GM19452 (cell line): ENCODE results near the gene IP6K2.
"Not testable (repeated sequence)": the region's sequence is repeated elsewhere in the genome, so short reads cannot be mapped to it uniquely, and the experiment has no call there.

Source experiments
- ATAC-seq: cut with Tn5 transposase; IDR thresholded peaks from one replicate; pipeline ENCODE4 v1.9.1; 2021; ENCODE audit not compliant: unreplicated experiment

Gene IP6K2

GRCh38 chr3:48733752-48734518, 16.9 kb upstream of the IP6K2 start:
- not testable (repeated sequence) for ATAC-seq

- no peak for ATAC-seq
Observed at GRCh38 chr3:48727511-48727910, 10.5 kb upstream of the IP6K2 start.

GRCh38 chr3:48725185-48725855, 8.3 kb upstream of the IP6K2 start:
- ATAC-seq: not testable (repeated sequence)

- ATAC-seq: no peak
Observed at GRCh38 chr3:48723725-48724124, 6.7 kb upstream of the IP6K2 start.

GRCh38 chr3:48723293-48723692, 6.3 kb upstream of the IP6K2 start:
- not testable (repeated sequence) for ATAC-seq

- no peak for ATAC-seq
Observed at GRCh38 chr3:48716508-48716981, 476 bp downstream of the IP6K2 start.

GRCh38 chr3:48715174-48715800, 1.7 kb downstream of the IP6K2 start:
- no peak for ATAC-seq

- no peak for ATAC-seq
Observed at GRCh38 chr3:48711727-48712126, 5.3 kb downstream of the IP6K2 start.

GRCh38 chr3:48709051-48709461, 8.0 kb downstream of the IP6K2 start:
- no peak for ATAC-seq

GRCh38 chr3:48708481-48708889, 8.5 kb downstream of the IP6K2 start:
- ATAC-seq: no peak

GRCh38 chr3:48707157-48707556, 9.9 kb downstream of the IP6K2 start:
- no peak for ATAC-seq

- ATAC-seq: no peak
Observed at GRCh38 chr3:48702320-48702920, 14.6 kb downstream of the IP6K2 start.

GRCh38 chr3:48700731-48701405, 16.2 kb downstream of the IP6K2 start:
- ATAC-seq: no peak

GRCh38 chr3:48698891-48699290, 18.1 kb downstream of the IP6K2 start:
- no peak for ATAC-seq

GRCh38 chr3:48697952-48698351, 19.1 kb downstream of the IP6K2 start:
- no peak for ATAC-seq

GRCh38 chr3:48696601-48697000, 20.4 kb downstream of the IP6K2 start:
- no peak for ATAC-seq

GRCh38 chr3:48696156-48696555, 20.9 kb downstream of the IP6K2 start:
- no peak for ATAC-seq

GRCh38 chr3:48695393-48695753, 21.6 kb downstream of the IP6K2 start:
- ATAC-seq: no peak

GRCh38 chr3:48694610-48695392, 22.2 kb downstream of the IP6K2 start:
- ATAC-seq: no peak

GRCh38 chr3:48693826-48694225, 23.2 kb downstream of the IP6K2 start:
- ATAC-seq: no peak
